ENCODE data around the gene HDGFL2.
A peak's percentile ranks its signal among the peaks of the same experiment; 100 is the strongest.

HDGFL2 gene

DNA sequence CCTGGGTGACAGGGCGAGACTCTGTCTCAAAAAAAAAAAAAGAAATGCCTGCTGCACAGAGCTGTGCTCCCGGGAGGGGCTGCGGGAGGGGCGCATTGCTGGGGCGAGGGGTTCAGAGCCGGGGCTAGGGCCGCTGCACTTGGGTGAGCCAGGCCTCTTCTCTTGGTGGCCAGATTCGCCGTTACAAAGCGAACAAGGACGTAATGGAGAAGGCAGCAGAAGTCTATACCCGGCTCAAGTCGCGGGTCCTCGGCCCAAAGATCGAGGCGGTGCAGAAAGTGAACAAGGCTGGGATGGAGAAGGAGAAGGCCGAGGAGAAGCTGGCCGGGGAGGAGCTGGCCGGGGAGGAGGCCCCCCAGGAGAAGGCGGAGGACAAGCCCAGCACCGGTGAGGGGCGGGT lies 27.2 kb downstream of the HDGFL2 start:
- DNase-seq (ENCODE audit: low spot score) = no peak

DNA sequence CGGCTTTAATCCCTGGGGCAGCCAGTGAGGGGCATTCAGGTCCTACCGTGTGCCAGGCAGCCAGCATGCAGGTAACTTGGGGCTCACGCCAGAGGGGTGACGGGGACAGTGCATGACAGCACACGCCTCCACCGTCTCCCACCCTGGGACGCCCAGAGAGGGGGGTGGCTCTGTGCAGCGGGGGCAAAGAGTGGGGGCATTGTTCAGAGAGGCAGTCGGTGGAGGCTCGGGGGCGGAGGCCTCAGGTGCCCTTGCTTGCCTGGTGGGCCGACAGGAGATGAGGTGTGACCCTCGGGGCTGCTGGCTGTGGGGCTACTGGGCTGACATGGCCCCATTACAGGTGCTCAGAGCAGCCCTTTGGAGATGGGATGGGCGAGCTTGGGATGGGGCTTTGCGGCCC lies 27.8 kb downstream of the HDGFL2 start:
- no peak for DNase-seq (ENCODE audit: low spot score)

DNA sequence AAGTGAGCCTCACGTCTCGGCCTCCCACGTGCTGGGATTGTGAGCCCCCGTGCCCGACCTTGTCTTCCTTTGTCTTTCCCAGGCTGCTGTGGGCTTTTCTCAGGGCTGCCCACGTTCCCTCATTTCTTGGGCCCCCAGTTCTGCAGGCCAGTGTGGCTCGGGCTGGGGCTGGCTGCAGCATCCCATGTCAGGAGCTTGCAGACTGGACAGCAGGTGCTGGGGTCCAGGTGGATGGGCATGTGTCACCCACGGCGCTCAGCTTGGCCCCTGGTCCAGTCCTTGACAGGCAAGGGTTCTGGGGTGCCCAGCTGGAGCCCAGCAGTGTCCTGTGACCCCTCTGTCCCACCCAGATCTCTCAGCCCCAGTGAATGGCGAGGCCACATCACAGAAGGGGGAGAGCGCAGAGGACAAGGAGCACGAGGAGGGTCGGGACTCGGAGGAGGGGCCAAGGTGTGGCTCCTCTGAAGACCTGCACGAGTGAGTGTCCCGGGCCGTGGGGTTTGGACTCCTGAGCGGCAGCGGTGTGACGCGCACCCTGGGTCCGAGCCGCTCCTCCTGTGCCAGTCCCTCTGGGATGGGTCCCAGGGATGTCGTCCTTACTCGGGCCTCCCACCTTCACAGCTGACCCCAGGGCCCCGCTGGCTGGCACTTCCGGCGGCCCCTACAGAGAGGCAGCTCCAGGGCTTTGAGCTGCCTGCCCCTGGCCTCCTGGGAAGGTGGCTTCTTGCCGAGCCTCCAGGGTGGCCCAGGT lies 28.9 kb downstream of the HDGFL2 start:
- DNase-seq (ENCODE audit: low spot score) = no peak

DNA sequence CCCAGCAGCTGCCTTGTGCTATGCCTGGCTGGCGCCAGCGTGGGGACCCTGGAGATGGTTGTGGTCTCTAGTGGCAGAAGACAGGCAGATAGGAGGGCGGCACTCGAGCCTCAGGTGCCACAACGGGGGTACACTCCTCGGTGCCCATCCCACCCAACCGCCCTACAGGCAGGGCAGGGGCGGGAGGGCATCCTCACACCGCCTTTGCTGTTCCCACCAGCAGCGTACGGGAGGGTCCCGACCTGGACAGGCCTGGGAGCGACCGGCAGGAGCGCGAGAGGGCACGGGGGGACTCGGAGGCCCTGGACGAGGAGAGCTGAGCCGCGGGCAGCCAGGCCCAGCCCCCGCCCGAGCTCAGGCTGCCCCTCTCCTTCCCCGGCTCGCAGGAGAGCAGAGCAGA lies 29.6 kb downstream of the HDGFL2 start:
- DNase-seq (ENCODE audit: low spot score) = no peak

DNA sequence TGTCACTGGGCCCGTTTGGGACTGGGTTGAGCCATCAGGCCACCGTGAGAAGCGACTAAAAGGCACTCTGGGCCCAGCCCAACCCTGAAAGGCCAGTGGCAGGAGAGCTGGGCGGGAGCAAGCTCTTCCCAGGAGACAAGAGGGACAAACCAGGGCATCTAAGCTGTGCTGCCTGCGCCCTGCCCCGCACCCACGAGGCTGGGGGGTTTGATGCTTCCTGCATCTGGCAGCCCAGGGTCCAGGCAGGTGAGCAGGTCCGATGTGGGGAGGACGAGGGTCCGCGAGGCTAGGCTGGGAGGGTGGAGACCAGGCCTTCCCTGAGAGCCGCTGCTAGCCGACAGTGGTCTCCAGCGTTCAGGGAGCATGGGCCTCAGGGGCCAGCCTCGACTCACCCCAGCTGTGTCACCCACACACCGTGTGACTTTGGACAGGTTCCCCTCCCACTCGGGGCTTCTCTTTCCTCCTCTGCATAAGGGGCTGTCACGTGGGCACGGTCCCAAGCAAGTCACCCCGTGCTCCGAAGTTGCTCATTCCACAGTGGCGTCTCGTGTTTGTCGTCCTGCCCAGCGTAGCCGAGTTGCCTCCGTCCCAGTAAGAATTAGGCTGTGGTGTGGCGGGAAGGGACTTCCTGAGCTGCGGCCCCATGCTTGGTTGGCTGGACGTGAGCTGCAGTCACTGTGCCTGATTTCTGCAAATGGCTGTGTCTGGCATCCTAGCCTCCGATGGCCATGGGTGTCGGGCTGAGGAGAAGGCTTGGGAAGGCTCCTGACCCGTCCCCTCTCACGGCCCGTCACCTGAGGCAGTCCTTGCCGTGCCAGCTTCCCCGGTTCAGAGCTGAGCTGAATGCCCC lies 30.4 kb downstream of the HDGFL2 start:
- no peak for DNase-seq (ENCODE audit: low spot score)

DNA sequence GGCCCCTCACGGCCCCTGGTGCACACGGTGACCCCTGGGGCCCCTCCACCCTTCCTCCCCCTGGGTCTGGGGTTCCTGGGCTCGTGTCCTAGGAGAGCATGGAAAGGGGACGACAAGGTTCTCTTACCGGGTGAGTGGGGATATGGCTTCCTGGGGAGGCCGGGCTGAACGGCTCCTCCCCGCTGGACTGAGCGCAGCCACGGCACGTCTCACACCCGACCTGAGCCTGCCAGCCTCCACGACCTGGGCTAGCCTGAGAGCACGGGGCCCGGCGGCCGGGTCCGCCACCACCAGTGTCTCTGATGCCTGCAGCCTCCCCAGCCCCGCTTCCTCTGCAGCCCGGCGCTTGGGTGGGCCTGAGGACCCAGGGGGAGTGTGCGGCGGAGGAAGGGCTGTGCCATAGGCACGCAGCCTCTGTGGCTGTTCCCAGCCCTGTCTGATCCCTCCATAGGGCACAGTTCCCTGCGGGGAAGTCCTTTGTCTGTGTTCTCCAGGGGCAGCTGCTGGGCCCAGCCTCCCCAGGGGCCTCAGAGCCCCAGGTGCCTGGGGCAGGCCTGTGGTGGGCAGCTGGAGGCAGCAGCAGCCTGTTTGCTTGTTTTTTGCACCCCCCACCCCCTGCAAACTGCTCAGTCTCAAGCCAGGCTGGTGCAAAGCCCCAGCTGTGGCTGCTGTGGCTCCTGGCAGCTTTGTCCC lies 31.2 kb downstream of the HDGFL2 start:
- no peak for DNase-seq (ENCODE audit: low spot score)

DNA sequence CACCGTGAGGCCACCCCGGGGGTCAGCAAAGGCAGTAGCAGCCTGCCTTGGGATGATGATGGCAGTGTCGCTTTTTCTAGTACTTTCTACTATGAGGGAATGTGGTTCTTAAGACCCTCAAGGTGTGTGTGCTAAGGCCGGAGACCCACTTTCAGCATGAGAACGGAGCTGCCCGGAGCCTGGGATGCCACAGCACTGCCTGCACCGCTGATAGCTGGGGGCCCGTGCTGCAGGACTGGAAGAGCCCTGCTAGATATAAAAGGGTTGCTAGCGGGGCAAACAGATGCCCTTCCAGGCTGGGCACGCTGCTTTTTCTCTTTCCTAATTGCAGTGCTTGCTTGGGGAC lies 31.7 kb downstream of the HDGFL2 start:
- DNase-seq (ENCODE audit: low spot score) = no peak

DNA sequence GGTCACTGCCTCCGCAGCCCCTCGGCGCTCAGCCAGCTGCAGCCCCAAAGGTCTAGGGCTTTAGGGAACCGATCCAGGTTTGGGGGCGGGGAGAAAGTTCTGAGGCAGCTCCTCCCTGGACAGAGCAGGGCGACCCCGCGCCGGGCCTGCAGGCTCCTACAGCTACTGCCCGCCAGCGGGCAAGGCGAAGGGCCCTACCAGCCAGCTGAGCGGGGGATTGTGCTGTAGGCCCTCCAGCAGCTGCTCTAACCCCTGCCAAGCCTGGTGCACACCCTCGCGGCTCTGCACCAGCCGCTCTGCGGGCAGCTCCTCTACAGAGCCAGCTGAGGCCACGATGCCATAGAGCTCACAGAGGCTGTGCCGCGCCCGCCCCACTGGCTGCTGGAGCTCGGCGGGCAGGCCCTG lies 32.2 kb downstream of the HDGFL2 start:
- no peak for DNase-seq (ENCODE audit: low spot score)

DNA sequence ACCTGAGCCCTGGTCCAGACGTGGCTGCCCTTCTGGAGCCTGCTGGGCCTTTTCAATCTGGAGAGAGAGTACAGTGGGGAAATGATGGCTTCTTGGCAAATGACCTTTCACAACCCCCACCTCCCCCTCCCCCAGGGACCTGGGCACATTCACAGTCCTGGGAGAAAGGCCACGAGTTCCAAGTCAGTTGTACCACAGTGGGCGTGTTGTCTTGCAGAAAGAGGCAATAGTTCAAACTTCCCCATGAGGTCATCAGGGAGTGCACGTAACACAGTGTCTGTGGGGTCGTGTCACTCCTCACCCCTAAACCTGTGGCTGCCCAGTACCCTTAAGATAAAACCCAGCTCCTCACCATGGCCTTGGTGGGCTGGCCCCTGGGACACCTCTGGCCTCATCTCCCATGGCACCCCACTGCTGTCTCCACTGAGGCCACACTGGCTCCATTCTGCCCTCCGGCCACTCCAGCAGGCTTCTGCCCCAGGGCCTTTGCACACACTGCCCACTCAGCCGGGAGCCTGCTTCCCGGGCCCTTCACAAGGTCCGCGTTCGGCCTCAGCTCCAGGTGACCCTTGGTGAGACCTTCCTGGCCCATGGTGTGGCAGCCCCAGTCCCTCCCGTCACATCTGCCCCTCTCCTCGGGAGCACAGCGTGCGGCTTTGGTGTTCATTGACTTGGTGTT lies 32.9 kb downstream of the HDGFL2 start:
- no peak for DNase-seq (ENCODE audit: low spot score)

DNA sequence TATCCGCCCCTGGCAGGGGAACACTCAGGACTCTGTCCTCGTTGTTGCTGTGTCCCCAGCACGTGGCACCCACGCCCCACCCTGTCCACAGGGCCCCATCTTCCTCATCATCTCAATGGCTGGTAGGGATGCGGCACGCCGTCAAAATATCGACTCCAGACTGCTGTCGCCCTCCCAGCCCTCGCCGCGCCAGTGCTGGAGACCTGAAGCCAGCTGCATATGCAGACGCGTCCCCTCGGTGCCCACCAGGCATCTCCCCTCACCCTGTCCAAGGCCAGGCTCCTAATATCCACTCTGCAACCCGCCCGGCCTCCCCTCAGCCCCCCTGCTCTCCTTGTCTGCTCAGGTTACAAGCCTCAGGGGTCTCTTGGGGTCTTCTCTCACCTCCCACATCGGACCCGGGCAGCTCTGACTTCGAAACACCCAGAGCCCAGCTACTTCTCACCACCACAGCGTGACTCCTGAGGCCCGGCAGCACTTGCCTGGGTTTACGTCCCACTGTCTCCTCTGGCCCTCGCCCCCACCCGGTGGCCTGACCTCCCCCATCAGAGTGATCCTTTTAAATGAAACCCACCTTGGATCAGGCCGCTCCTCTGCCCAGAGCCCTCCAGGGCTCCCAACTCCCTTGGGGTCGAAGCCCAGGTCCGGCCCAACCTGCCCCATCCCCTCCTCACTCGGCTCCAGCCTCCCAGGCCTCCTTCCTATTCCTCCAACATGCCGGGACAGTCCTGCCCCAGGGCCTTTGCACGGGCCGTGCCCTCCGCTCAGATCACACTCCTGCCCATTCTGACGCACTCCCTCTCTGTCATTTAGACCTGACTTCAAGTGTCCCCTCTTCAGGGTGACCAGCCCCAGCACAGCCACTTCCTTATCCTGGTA lies 33.7 kb downstream of the HDGFL2 start:
- no peak for DNase-seq (ENCODE audit: low spot score)

DNA sequence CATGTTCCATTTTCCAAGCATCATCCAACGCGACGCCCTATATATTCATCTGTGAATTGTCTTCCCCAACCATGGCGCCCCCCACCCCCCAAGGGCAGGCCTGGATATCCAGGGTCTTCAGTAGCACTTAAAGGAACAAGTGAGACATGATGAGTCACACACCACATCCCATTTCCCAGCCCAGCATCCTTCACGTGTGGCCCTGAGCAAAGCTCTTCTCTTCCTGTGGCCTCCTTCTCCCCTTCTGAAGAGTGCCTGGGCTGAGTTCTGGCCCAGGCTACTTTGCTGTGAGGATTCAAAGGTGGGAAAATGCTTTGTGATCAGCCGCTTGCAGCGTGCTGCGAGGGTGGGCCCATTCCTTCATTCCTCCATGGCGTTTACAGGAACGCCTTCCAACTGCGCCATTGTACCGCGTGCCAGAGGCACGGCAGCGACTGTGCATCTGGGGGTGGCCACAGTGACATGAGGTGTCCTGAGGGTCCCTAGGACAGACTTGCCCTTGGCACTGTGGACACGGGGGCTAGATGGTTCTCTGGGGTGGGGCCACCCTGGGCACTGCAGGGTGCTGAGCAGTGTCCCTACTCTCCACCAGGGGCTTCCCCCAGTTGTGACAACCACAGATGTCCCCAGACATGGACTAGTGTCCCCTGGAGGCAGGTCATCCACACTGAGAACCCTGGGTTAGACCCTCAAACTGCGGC lies 34.5 kb downstream of the HDGFL2 start:
- DNase-seq (ENCODE audit: low spot score) = peak; percentile 64

DNA sequence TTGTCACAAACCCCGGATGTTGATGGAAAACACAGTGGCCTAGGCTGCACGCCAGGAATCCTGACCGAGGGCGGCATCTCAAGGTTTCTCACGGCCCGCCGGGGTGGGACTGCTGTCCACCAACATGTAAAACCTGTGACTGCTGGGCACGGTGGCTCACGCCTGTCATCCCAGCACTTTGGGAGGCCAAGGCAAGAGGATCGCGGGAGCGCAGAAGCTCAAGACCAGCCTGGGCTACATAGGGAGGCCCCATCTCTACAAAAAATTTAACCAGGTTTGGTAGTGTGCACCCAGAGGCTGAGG lies 35.0 kb downstream of the HDGFL2 start:
- no peak for DNase-seq (ENCODE audit: low spot score)

DNA sequence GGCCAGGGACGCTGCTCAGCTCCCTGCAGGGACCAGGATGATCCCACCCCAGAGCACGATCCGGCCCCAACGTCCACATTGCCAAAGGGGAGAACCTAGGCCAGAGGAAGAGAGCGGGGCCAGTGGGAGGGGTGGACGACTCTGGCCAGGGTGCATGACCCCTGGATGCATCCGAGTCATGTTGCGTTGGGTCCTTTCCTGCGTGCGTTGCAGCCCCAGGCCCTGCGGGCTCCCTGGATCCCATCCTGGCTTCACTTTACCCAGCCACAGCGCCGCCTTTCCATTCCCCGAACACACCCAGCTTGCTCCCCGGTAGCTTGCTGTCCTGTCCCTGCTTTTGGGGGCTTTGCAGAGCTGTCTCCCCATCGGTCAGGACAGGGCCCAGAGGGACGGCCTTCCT lies 35.7 kb downstream of the HDGFL2 start:
- DNase-seq (ENCODE audit: low spot score) = no peak

DNA sequence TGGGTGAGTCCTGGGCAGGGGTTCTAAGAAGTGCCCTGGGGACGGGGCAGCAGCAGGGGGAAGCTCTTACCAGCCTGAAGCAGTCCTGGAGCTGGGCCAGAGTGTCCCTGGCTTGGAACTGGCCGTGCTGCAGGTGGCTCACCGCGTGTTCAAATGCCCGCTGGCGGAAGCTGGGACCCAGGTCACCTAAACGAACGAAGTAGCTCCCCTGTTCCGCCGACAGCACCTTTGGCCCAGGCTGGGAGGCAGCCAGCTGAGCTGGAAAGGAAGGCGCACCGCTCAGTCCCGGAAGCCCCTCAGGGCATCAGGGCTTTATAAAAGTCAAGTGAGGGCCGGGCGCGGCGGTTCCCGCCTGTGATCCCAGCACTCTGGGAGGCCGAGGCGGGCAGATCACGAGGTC lies 36.6 kb downstream of the HDGFL2 start:
- no peak for DNase-seq (ENCODE audit: low spot score)

DNA sequence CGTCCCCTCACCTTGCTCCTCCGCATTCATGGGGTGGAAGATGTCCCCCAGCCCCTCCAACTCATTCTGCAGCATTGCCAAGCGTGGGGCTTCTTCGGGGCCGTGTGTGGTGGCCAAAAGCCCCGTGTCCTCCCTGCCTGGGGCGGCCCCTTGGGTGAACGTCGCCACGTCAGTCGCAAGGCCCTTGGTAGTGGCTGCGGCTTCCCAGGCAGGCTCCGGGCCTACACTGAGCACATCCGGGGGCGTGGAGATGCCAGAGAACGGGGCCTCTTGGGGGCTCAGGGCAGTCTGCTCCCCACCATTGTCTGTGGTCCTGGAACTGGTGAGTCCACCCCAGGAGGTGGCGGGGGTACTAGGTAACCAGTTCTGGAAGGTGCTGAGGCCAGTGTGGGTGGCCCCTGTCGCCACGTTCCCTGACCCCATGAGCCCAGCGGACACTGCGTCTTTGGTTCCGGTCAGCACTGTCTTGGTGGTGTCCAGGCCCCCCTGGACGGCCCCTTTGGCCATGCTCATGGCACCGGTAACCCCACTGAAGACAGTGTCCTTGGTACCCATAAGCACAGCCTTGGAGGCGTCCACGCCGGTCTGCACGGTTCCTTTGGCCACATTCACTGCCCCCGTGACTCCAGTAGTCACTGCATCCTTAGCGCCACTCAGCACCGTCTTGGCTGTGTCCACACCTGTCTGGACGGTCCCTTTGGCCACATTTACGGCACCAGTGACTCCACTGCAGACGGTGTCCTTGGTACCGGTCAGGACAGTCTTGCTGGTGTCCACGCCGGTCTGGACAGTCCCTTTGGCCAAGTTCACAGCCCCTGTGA lies 38.5 kb downstream of the HDGFL2 start:
- no peak for DNase-seq (ENCODE audit: low spot score)

DNA sequence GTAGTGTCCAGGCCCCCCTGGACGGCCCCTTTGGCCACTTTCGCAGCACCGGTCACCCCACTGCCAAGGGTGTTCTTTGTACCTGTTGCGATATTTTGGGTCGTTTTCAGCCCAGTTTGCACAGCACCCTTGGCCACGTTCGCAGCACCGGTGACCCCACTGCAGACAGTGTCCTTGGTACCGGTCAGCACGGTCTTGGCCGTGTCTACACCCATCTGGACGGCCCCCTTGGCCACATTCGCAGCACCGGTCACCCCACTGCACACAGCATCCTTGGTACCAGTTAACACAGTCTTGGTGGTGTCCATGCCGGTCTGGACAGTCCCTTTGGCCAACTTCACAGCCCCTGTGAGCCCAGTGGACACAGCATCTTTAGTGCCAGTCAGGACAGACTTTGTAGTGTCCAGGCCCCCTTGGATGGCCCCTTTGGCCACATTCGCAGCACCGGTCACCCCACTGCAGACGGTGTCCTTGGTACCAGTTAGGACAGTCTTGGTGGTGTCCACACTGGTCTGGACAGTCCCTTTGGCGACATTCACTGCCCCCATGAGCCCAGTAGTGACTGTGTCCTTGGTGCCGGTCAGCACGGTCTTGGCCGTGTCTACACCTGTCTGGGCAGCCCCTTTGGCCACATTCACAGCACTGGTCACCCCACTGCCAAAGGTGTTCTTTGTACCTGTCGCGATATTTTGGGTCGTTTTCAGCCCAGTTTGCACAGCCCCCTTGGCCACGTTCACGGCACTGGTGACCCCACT lies 39.4 kb downstream of the HDGFL2 start:
- no peak for DNase-seq (ENCODE audit: low spot score)

DNA sequence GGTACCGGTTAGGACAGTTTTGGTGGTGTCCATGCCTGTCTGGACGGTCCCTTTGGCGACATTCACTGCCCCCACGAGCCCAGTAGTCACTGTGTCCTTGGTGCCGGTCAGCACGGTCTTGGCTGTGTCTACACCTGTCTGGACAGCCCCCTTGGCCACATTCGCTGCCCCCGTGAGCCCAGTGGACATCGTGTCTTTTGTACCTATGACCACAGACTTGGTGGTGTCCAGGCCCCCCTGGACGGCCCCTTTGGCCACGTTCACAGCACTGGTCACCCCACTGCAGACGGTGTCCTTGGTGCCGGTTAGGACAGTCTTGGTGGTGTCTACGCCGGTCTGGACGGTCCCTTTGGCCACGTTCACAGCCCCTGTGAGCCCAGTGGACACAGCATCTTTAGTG lies 40.0 kb downstream of the HDGFL2 start:
- no peak for DNase-seq (ENCODE audit: low spot score)

DNA sequence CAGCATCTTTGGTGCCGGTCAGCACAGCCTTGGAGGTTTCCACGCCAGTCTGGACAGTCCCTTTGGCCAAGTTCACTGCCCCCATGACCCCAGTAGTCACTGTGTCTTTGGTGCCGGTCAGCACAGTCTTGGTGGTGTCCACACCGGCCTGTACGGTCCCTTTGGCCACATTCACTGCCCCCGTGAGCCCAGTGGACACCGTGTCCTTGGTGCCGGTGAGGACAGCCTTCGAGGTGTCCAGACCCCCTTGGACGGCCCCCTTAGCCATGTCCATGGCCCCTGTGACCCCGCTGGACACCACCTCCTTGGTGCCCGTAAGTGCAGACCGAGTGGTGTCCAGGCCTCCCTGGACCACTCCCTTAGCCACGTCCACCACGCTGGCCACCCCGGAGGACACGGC lies 41.2 kb downstream of the HDGFL2 start:
- no peak for DNase-seq (ENCODE audit: low spot score)

DNA sequence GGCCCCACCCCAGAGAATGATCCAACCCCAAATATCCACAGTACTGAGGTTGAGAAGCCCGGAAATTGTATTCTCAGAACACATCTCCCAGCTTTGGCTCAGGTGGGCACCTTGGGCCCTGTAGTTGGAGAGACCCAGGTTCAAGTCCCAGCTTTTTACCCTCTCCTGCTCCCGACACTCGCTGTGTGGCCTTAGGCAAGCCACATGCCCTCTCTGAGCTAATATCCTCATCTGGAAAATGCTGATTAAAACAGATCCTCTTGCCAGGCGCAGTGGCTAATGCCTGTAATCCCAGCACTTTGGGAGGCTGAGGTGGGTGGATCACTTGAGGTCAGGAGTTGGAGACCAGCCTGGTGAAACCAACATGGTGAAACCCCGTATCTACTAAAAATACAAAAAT lies 43.6 kb downstream of the HDGFL2 start:
- no peak for DNase-seq (ENCODE audit: low spot score)

Data from AG20443 (cell line).